Upper lobe of left lung (tissue), 6 donors: Measurements from ENCODE around the gene SLC52A3. TPM values are rescaled to one million over a fixed set of nuclear protein-coding genes. Genes with fewer than 3 reads are reported as not detected.
A peak's percentile ranks its signal among the peaks of the same experiment; 100 is the strongest.

ENCODE experiments used
- ATAC-seq, 2 donors: fragments of 200-7000 bp; cut with Tn5 transposase; one replicate each; pipeline ENCODE4 v1.9.1; 2022; ENCODE audit warnings: mild to moderate bottlenecking in 2 of 2, moderate library complexity in 2 of 2; ENCODE audit not compliant: low FRiP score in 2 of 2
- DNase-seq, 2 donors: peaks; one replicate each; pipeline ENCODE4 v3.0.0-alpha.2; 2019 to 2020
- H3K27ac ChIP-seq, 4 donors: fragments of 200-600 bp; sonication (generic); one replicate each; pipeline ENCODE4 v1.5.1; 2016 to 2019
- H3K27me3 ChIP-seq, 4 donors: fragments of 200-600 bp; sonication (generic); one replicate each; pipeline ENCODE4 v1.5.1; 2017 to 2019
- H3K36me3 ChIP-seq, 4 donors: fragments of 200-600 bp; sonication (generic); one replicate each; pipeline ENCODE4 v1.5.1; 2016 to 2019
- H3K4me1 ChIP-seq, 4 donors: fragments of 200-600 bp; sonication (generic); one replicate each; pipeline ENCODE4 v1.5.1; 2018 to 2019
- H3K4me3 ChIP-seq, 4 donors: fragments of 200-600 bp; sonication (generic); one replicate each; pipeline ENCODE4 v1.5.1; 2017 to 2019; ENCODE audit warnings: mild to moderate bottlenecking in 2 of 4, moderate library complexity in 1 of 4
- H3K9me3 ChIP-seq, 4 donors: fragments of 200-600 bp; sonication (generic); one replicate each; pipeline ENCODE4 v1.5.1; 2018 to 2019
- EP300 ChIP-seq, 4 donors: sonication (generic); formaldehyde crosslinking; IDR thresholded peaks; one replicate each; pipeline ENCODE4 v1.5.1; 2017; ENCODE audit warnings: antibody characterized with exemption in 4 of 4, control low read depth in 2 of 4
- POLR2A ChIP-seq, 4 donors: fragments of 450-650 bp; IDR thresholded peaks; one replicate each; pipeline ENCODE4 v1.5.1; 2016 to 2017; ENCODE audit warnings: antibody characterized with exemption in 4 of 4, mild to moderate bottlenecking in 2 of 4
- POLR2AphosphoS5 ChIP-seq, 2 donors: sonication (generic); formaldehyde crosslinking; IDR thresholded peaks; one replicate each; pipeline ENCODE4 v1.5.1; 2017; ENCODE audit warnings: antibody characterized with exemption in 2 of 2
- WGBS, 2 donors: methylation state at CpG; one replicate each; pipeline ENCODE4 v1.1.5; 2017 to 2018; 5-methylcytosine and 5-hydroxymethylcytosine counted together
- total RNA-seq, 6 donors: library from RNA; depleted of rRNA in 4 of 6; stranded (reverse); fragments of >200 nt in 4 of 6; gene quantifications; one replicate each; pipeline versions ENCODE4 v1.1.0 to v1.2.1, GENCODE V29; 2016 to 2021
- TF ChIP-seq, protein P1 (sequence below), 6 experiments: fragments of 450-650 bp in 4 of 6; fragments of 200-600 bp in 2 of 6; sonication (generic) in 2 of 6; IDR thresholded peaks; one replicate each; pipeline ENCODE4 v1.5.1; 2016 to 2019; ENCODE audit warnings: antibody characterized with exemption in 6 of 6
- donor health status: DM: no; HTN: no; CAD: no; lungs with moderate emphysema.
- donor health status: DM: no; HTN: yes; CAD: no; lungs with severe emphysema.

The SLC52A3 gene
- total RNA-seq, 6 donors from 2014 or later = 0.89 to 3.5 (median 3.1) TPM

DNA sequence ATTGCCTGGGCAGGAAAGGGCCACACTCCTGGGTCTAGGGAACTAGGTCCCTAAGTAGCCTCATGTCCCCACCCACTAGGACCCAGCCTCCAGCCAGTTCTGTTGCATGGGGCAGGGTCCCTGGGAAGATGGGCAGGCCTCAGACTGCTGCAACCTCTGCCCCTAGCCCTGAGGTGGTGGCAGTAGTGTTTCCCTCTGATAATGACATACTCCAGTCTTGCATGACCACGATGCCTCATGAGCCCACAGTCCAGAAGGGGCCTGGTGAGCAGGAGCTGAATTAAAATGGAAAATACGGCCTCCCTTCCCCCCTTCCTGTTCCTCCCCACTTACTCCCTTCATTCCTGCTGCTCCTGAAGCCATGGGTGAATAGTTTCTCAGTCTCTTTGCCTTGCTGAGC lies 56.7 kb downstream of the SLC52A3 start:
- DNase-seq (no peak), ATAC-seq (peak in 1 of 2 donors; percentile 44)
- H3K27me3 ChIP-seq = peaks cover 0 to 16% (median 7%) of the 10 kb centered on the region in 4 donors
- H3K9me3 ChIP-seq = peaks cover 0 to 22% (median 8%) of the 10 kb centered on the region in 4 donors
- no peaks in the 10 kb centered on the region for H3K36me3 ChIP-seq
- no peak overlapping the region for H3K4me3 ChIP-seq
- H3K4me1 ChIP-seq = peaks cover 0 to 11% (median 2%) of the 10 kb centered on the region in 4 donors
- H3K27ac ChIP-seq = no peak overlapping the region
- WGBS, 2 donors = 63 to 67% methylated on average over 2 of the region's 2 CpGs
- TF ChIP-seq POLR2AphosphoS5 (IDR thresholded peaks at IDR 0.05) (no peak), POLR2A (IDR thresholded peaks at IDR 0.05) (no peak), EP300 (IDR thresholded peaks at IDR 0.05) (no peak)
- TF ChIP-seq, protein P1, sequence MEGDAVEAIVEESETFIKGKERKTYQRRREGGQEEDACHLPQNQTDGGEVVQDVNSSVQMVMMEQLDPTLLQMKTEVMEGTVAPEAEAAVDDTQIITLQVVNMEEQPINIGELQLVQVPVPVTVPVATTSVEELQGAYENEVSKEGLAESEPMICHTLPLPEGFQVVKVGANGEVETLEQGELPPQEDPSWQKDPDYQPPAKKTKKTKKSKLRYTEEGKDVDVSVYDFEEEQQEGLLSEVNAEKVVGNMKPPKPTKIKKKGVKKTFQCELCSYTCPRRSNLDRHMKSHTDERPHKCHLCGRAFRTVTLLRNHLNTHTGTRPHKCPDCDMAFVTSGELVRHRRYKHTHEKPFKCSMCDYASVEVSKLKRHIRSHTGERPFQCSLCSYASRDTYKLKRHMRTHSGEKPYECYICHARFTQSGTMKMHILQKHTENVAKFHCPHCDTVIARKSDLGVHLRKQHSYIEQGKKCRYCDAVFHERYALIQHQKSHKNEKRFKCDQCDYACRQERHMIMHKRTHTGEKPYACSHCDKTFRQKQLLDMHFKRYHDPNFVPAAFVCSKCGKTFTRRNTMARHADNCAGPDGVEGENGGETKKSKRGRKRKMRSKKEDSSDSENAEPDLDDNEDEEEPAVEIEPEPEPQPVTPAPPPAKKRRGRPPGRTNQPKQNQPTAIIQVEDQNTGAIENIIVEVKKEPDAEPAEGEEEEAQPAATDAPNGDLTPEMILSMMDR (IDR thresholded peaks at IDR 0.05) = no peak

DNA sequence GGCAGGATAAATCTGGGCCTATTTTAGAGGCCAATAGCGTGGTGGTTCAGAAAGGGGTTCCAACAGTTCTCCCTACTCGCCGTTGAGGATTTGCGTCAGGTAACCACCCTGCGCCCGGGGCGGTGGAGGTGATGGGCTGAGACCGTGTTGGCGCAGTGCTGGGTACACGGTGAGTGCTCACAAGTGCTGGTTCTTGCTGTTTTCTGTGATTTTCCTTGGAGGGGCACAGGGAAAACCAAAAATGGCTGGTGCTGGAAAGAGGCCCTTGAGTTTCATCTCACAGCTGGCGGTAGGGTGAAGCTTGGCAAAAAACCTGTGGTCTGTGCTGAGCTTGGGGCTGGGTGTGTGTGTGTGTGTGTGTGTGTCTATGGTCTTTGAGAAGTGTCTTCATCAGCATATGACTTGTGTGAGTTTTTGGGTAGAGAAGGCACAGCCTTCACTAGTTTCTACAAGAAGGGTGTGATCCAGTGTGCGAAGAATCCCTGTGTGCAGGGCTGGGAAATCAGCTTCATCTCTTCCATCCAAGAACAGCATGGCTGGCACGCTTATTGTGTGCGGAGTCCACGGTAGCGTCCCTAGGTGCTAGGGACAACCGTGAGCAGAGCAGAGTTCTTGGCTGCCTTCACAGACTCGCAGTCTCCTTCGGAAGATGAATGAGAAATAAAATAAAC lies 57.4 kb downstream of the SLC52A3 start:
- peaks cover 0 to 11% (median 2%) of the 10 kb centered on the region in 4 donors for H3K4me1 ChIP-seq
- WGBS, 2 donors = 61 to 68% methylated on average over 15 to 19 of the region's 19 CpGs
- H3K9me3 ChIP-seq = peaks cover 0 to 22% (median 8%) of the 10 kb centered on the region in 4 donors
- H3K36me3 ChIP-seq = no peaks in the 10 kb centered on the region
- H3K27me3 ChIP-seq = peaks cover 0 to 16% (median 7%) of the 10 kb centered on the region in 4 donors
- no peak for DNase-seq
- no peak overlapping the region for H3K27ac ChIP-seq
- H3K4me3 ChIP-seq = no peak overlapping the region
- ATAC-seq = no peak
- TF ChIP-seq EP300 (IDR thresholded peaks at IDR 0.05) = no peak
- no peak for TF ChIP-seq POLR2A (IDR thresholded peaks at IDR 0.05)
- no peak for TF ChIP-seq POLR2AphosphoS5 (IDR thresholded peaks at IDR 0.05)
- TF ChIP-seq, protein P1 (IDR thresholded peaks at IDR 0.05) = no peak

Other genes starting within 250 kb of the SLC52A3 start
- 100 to 1,000 TPM in 1 of 6 donors, 10 to 100 TPM in 5; 54.4 to 111 (median 79.8) TPM for gene CSNK2A1, start 224.7 kb downstream of the SLC52A3 start, total RNA-seq
- 1 to 10 TPM in 2 of 6 donors, under 1 TPM in 3, not detected in 1; 0.14 to 1.4 (median 0.39) TPM for gene TCF15, start 158.2 kb downstream of the SLC52A3 start, total RNA-seq
- gene SRXN1, start 115.3 kb downstream of the SLC52A3 start, total RNA-seq = 10 to 100 TPM; 10.5 to 58.2 (median 32.7) TPM
- not detected for gene SCRT2, start 92.7 kb downstream of the SLC52A3 start, total RNA-seq
- 10 to 100 TPM; 13.2 to 27.9 (median 19.9) TPM for gene FAM110A, start 65.2 kb upstream of the SLC52A3 start, total RNA-seq
- 1 to 10 TPM in 5 of 6 donors, under 1 TPM in 1; 0.39 to 3.0 (median 1.4) TPM for gene ANGPT4, start 147.8 kb upstream of the SLC52A3 start, total RNA-seq
- gene RSPO4, start 233.8 kb upstream of the SLC52A3 start, total RNA-seq = 10 to 100 TPM in 1 of 6 donors, 1 to 10 TPM in 4, under 1 TPM in 1; 0.49 to 11.2 (median 4.4) TPM